ENCODE measurements around the gene MED15. TPM values are rescaled to one million over a fixed set of nuclear protein-coding genes. Genes with fewer than 3 reads are reported as not detected.
"Not testable (repeated sequence)": the region's sequence is repeated elsewhere in the genome, so short reads cannot be mapped to it uniquely, and the experiment has no call there.

Gene MED15
- total RNA-seq, 1 donor from 2014 or later: 51.9 TPM

DNA sequence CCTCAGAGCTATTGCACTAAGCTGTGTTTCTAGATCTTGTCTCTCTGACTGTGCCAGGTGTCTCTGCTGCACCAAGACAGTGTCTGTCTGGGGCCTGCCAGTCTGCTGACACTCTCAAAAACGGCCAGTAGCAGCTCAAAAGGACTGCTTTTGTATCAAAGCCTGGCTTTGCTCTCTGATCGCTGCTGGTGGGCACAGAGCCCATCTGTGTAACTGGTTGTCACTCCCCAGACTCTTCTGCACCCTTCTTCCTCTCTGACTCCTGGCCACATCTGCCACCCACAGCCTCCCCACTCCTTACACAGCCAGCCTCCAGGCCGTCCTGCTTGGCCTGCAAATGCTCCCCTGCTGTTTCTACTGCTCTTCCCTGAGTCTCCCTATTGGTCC is 26.5 kb downstream of the MED15 start:
- TF ChIP-seq, protein P1, sequence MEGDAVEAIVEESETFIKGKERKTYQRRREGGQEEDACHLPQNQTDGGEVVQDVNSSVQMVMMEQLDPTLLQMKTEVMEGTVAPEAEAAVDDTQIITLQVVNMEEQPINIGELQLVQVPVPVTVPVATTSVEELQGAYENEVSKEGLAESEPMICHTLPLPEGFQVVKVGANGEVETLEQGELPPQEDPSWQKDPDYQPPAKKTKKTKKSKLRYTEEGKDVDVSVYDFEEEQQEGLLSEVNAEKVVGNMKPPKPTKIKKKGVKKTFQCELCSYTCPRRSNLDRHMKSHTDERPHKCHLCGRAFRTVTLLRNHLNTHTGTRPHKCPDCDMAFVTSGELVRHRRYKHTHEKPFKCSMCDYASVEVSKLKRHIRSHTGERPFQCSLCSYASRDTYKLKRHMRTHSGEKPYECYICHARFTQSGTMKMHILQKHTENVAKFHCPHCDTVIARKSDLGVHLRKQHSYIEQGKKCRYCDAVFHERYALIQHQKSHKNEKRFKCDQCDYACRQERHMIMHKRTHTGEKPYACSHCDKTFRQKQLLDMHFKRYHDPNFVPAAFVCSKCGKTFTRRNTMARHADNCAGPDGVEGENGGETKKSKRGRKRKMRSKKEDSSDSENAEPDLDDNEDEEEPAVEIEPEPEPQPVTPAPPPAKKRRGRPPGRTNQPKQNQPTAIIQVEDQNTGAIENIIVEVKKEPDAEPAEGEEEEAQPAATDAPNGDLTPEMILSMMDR (conservative IDR thresholded peaks at IDR 0.05; ENCODE audit: low read depth, low read length): no peak
- no peak overlapping the region for H3K4me3 ChIP-seq (ENCODE audit: low read depth, low read length)
- DNase-seq (ENCODE audit: low read depth): no peak

DNA sequence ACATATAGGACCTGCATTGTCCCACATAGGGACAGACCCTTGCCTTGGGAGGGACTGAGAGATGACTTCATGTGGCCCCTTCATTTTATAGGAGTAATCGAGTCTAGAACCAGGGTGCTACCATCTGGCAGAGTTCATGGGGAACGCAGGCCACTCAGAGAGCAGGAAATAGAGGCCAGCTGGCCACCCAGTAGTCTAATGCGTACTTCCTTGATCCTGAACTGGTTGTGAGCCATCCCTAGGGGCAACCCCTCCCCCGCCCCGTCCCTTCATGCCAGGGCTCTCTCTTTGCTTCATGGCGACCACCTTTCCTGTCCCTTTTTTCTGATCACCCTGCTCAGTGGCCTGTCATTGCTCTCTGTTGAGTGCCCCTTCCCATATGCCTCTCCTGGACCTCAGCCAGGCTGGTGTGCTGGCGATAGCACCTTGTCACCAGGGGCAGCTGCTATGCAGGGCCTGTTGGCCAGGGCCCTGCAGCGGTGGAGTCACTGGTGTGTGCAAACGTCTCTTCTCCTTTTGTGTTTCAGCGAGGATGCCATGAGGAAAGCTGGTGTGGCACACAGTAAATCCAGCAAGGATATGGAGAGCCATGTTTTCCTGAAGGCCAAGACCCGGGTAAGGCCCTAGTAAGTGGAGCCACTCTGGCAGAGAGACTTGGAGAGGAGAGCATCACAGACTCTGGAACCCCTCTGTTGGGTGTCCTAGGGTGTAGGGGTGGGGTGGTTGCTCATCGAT is 29.3 kb downstream of the MED15 start:
- no peak for DNase-seq (ENCODE audit: low read depth)
- no peak overlapping the region for H3K4me3 ChIP-seq (ENCODE audit: low read depth, low read length)
- TF ChIP-seq, protein P1 (conservative IDR thresholded peaks at IDR 0.05; ENCODE audit: low read depth, low read length): no peak

DNA sequence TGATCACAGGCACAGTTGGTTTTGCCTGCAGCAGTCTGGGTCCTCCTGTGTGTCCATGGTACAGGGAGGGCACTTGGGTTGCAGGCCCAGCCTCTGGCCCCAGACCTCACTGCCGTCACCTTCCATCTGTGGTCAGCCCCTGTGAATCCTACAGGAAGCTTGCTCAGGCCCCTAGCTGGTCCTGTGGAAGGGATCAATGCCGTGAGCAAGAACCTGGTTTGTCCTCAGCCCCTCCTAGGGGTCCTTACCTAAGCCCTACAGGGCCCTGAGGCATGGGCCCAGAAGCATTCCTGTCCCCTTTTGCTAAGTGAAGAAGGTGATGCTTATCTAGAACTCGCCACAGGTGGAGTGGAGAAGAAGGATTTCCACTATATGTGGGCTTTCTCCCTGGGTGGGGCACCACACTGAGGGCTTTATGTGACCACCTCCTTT is 29.9 kb downstream of the MED15 start:
- TF ChIP-seq, protein P1 (conservative IDR thresholded peaks at IDR 0.05; ENCODE audit: low read depth, low read length): no peak
- no peak for DNase-seq (ENCODE audit: low read depth)
- H3K4me3 ChIP-seq (ENCODE audit: low read depth, low read length): no peak overlapping the region

DNA sequence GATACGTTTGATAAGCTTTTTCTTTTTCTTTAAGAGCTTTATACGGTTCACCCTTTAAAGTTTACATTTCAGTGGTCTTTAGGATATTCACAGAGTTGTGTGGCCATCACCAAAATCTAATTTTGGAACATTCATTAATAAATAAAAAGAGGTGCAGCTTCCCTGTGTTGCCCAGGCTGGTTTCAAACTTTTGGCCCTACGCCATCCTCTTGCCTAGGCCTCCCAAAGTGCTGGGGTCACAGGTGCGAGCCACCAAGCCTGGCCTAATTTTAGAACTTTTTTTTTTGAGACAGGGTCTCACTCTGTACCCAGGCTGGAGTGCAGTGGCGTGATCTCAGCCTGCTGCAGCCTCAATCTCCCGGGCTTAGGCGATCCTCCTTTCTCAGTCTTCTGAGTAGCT is 30.6 kb downstream of the MED15 start:
- TF ChIP-seq, protein P1 (conservative IDR thresholded peaks at IDR 0.05; ENCODE audit: low read depth, low read length): no peak
- no peak overlapping the region for H3K4me3 ChIP-seq (ENCODE audit: low read depth, low read length)
- DNase-seq (ENCODE audit: low read depth): no peak

DNA sequence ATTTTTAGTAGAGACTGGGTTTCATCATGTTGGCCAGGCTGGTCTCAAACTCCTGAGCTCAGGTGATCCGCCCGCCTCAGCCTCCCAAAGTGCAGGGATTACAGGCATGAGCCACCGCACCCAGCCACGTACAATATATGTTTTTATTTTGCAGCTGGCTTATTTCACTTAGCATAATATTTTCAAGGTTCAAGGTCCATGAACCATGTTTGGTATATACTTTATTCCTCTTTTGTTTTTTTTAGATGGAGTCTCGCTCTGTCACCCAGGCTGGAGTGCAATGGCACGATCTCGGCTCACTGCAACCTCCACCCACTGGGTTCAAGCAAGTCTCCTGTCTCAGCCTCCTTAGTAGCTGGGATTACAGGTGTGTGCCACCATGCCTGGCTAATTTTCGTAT is 31.5 kb downstream of the MED15 start:
- DNase-seq (ENCODE audit: low read depth); H3K4me3 ChIP-seq (ENCODE audit: low read depth, low read length): not testable (repeated sequence)

DNA sequence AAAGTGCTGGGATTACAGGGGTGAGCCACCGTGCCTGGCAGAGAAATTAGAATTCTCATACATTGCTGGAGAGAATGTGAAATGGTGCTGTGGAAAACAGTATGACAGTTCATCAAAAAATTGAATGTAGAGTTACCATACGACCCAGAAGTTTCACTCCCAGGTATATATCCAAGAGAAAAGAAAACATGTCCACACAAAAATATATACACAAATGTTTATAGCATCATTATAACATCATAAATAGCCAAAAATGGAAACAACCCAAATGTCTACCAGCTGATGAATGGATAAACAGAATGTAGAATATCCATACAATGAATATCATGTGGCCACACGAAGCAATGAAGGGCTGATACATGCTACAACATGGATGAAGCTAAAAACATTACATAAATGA is 34.6 kb downstream of the MED15 start:
- TF ChIP-seq, protein P1 (conservative IDR thresholded peaks at IDR 0.05; ENCODE audit: low read depth, low read length): no peak
- no peak for DNase-seq (ENCODE audit: low read depth)

DNA sequence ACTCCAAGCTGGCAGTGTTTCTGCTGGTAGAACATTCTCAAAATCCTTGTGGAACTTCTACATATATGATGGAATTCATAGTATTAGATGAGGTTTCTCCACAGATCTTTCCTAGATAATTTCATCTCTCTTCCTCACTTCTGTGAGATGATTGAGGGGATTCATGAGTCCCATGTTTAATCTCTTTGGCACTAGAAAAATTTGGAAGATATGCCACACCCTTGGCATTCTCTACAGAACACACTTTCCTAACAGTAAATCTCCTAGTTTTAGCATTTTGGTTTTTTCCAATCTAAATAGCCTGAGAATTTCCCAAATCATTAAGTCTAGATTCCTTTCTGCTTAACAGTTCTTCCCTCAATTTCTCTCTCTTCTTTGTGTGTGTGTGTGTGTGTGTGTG is 35.3 kb downstream of the MED15 start:
- no peak overlapping the region for H3K4me3 ChIP-seq (ENCODE audit: low read depth, low read length)
- DNase-seq (ENCODE audit: low read depth): no peak
- TF ChIP-seq, protein P1 (conservative IDR thresholded peaks at IDR 0.05; ENCODE audit: low read depth, low read length): no peak

More for the DNA sequence above, 34.6 kb downstream of the MED15 start:
- H3K4me3 ChIP-seq (ENCODE audit: low read depth, low read length): no peak overlapping the region

DNA sequence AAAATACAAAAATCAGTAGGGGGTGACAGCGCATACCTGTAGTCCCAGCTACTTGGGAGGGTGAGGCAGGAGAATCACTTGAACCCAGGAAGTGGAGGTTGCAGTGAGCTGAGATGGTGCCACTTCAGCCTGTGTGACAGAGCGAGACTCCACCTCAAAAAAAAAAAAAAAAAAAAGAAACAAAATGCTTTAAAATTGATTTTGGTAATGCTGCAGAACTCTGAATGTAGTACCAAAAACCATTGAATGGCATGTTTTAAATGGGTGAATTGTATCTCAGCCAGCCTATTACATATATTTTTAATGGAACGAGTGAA is 37.9 kb downstream of the MED15 start:
- DNase-seq (ENCODE audit: low read depth); H3K4me3 ChIP-seq (ENCODE audit: low read depth, low read length): not testable (repeated sequence)
